Measurements from ENCODE around the gene KRTAP10-1. TPM values are rescaled to one million over a fixed set of nuclear protein-coding genes. Genes with fewer than 3 reads are reported as not detected.

The KRTAP10-1 gene
- total RNA-seq, 1 donor from 2014 or later = not detected

- no peak for DNase-seq
- ATAC-seq (ENCODE audit: poor library complexity) = no peak
- intact Hi-C loops (cut with DNase I) = no loop called here
Measured at GRCh38 chr21:44532712-44533111, 7.3 kb downstream of the KRTAP10-1 start.

- peak; percentile 25 for DNase-seq
- ATAC-seq (ENCODE audit: poor library complexity) = no peak
- intact Hi-C loops (cut with DNase I) = no loop called here
Measured at GRCh38 chr21:44531606-44532564, 8.1 kb downstream of the KRTAP10-1 start.

DNA sequence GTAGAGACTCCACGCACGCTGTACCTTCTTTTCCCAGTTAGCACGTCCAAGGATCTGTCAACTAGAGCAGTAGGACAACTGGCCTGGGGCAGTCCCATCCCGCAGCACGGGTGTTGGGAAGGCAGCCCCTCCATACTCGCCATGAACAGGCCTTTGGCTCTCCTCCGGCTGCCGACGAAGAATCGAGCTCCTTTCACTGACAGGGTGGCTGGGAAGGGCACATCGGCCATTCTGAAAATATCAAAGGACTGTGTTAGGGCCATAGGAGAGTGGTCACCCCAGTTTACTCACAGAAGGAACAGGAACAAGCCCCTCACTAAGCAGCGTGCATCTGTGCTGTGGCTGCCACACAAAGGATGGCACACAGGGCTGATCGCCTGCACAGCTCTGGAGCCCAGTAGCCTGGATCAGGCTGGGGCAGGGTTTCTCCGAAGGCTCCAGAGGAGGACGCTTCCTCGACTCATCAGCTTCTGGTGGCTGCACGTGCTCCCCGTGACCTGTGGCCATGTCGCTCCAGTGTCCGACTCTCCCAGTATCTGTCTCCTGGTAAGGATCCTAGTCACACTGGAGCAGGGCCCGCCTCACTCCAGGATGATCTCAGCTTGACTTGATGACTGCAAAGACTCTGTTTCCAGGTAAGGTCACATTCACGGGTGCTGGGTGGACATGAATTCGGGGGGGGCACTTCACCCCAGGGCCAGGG, 8.9 kb downstream of the KRTAP10-1 start:
- DNase-seq (peak; percentile 30), ATAC-seq (ENCODE audit: poor library complexity) (no peak)
- intact Hi-C loops (cut with DNase I) = no loop called here

GRCh38 chr21:44530221-44530902, 9.6 kb downstream of the KRTAP10-1 start:
- DNase-seq (peak; percentile 20), ATAC-seq (ENCODE audit: poor library complexity) (no peak)
- intact Hi-C loops (cut with DNase I) = no loop called here

DNA sequence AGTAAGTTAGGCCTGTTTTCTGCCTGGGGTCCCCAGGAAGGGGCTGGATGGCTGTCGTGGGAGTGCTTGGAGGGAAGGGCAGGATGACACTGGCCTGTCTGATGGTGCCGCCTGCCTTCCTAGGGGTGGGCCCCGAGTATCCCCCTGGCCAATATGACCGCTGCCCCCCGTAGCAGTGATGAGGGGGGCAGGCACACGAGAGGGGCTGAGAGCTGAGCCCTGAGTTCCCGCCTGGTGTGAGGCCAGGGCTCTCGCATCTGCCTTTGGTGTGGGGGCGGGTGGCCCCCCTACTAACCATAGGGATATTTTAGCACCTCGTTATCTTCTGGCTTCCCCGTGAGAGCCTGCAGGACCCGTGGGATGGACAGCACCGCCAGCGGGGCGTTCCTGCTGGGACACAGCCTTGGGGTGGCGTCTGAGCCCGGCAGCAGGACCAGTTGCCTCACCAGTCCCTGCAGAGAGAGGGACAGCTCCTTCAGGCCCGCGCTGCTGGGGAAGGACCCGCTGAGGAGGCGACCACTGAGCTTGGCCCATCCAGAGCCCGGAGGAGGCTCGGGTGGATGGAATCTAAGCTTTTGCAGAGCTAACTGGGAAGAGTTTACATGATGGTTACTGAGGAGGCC, 10.4 kb downstream of the KRTAP10-1 start:
- ATAC-seq (ENCODE audit: poor library complexity) = no peak
- intact Hi-C loops (cut with DNase I) = no loop called here
- DNase-seq = no peak

DNA sequence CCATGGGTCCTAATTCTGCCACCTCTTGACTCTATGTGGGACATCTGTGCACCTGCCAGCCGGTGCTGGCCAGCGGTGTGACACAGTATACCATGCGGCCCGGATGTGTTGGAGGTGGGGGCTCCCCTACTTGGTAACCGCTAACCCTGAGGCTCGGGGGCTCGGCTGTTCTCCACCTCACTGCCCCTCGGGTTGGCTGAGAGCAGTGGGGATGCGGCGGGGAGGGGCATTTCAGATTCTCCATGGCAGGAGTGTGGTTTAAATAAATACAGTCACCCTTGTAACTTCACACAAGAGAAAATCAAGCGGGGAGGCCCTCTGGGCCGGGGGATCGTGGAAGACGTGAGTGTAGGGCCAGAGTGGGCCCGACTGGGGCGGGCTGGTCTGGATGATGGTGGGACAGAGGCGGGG, 11.0 kb downstream of the KRTAP10-1 start:
- intact Hi-C loops (cut with DNase I) = no loop called here
- peak; percentile 30 for DNase-seq
- ATAC-seq (ENCODE audit: poor library complexity) = no peak

- ATAC-seq (ENCODE audit: poor library complexity) (no peak), DNase-seq (no peak)
- intact Hi-C loops (cut with DNase I) = no loop called here
Measured at GRCh38 chr21:44528634-44528995, 11.4 kb downstream of the KRTAP10-1 start.

GRCh38 chr21:44527983-44528633, 11.9 kb downstream of the KRTAP10-1 start:
- no peak for DNase-seq
- intact Hi-C loops (cut with DNase I) = no loop called here
- ATAC-seq (ENCODE audit: poor library complexity) = no peak

GRCh38 chr21:44527156-44527982, 12.6 kb downstream of the KRTAP10-1 start:
- DNase-seq (no peak), ATAC-seq (ENCODE audit: poor library complexity) (no peak)
- intact Hi-C loops (cut with DNase I) = no loop called here

GRCh38 chr21:44526096-44526997, 13.6 kb downstream of the KRTAP10-1 start:
- DNase-seq (no peak), ATAC-seq (ENCODE audit: poor library complexity) (no peak)
- intact Hi-C loops (cut with DNase I) = no loop called here

GRCh38 chr21:44525391-44526095, 14.5 kb downstream of the KRTAP10-1 start:
- intact Hi-C loops (cut with DNase I) = no loop called here
- no peak for DNase-seq
- no peak for ATAC-seq (ENCODE audit: poor library complexity)

GRCh38 chr21:44524414-44525371, 15.3 kb downstream of the KRTAP10-1 start:
- intact Hi-C loops (cut with DNase I) = no loop called here
- DNase-seq (no peak), ATAC-seq (ENCODE audit: poor library complexity) (no peak)

DNA sequence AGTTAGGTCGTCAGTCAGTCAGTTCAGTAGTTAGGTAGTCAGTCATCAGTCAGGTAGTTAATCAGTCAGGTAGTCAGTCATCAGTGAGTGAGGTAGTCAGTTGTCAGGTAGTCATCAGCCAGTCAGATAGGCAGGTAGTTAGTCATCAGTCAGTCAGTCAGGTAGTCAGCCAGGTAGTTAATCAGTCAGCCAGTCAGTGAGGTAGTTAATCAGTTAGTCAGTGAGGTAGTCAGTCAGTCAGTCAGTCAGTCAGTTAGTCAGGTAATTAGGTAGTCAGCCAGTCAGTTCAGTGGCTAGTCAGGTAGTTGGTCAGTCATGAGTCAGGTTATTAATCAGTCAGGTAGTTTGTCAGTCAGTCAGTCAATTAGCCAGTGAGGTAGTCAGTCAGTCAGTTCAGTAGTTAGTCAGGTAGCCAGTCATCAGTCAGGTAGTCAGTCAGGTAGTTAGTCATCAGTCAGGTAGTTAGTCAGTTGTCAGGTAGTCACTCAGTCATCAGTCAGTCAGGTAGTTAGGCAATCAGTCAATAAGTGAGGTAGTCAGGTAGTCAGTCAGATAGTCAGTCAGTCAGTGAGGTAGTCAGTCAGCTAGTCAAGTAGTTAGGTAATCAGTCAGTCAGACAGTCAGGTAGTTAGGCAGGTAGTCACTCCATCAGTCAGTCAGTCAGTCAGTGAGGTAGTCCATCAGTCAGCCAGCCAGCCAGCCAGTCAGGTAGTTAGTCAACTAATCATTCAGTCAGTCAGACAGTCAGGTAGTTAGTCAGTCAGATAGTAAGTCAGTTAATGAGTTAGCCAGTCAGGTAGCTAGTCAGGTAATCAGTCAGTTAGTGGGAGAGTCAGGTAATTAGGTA, 16.2 kb downstream of the KRTAP10-1 start:
- intact Hi-C loops (cut with DNase I) = no loop called here
- ATAC-seq (ENCODE audit: poor library complexity) (no peak), DNase-seq (no peak)

DNA sequence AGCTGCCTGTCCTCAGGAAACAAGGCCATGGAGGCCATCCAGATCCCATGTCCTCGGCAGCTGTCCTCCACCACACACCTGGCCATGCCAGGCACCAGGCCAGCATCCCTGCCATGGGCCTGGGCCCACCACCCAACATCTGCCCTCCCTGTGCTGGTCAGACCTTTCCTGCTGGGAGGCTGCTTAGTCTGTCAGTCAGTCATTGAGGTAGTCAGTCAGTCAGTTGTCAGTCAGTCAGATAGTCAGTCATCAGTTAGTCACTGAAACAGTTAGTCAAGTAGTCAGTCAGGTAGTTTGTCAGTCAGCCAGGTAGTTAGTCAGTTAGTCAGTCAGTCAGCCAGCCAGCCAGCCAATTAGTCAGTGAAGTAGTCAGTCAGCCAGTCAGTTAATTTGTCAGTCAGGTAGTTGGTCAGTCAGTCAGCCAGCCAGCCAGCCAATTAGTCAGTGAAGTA, 17.2 kb downstream of the KRTAP10-1 start:
- intact Hi-C loops (cut with DNase I) = no loop called here
- no peak for ATAC-seq (ENCODE audit: poor library complexity)
- no peak for DNase-seq

All from Right ventricle myocardium superior (tissue), 1 donor.